Dedifferentiated amniotic fluid mesenchymal stem cell (primary cell): ENCODE results near the gene CAMTA1.
"Not testable (repeated sequence)": the region's sequence is repeated elsewhere in the genome, so short reads cannot be mapped to it uniquely, and the experiment has no call there.

Source experiments
- DNase-seq: peaks from one replicate; pipeline ENCODE4 v3.0.0-alpha.2; 2016; ENCODE audit errors: extremely low spot score

CAMTA1 gene

GRCh38 chr1:7149080-7149838 is 364.0 kb downstream of the CAMTA1 start:
- DNase-seq: no peak

- DNase-seq: no peak
These were observed 365.5 kb downstream of the CAMTA1 start for GRCh38 chr1:7150724-7151280.

- no peak for DNase-seq
These were observed 366.7 kb downstream of the CAMTA1 start for GRCh38 chr1:7151978-7152377.

- DNase-seq: no peak
These were observed 367.4 kb downstream of the CAMTA1 start for GRCh38 chr1:7152655-7153054.

GRCh38 chr1:7153464-7153863 is 368.2 kb downstream of the CAMTA1 start:
- DNase-seq: no peak

- no peak for DNase-seq
These were observed 374.0 kb downstream of the CAMTA1 start for GRCh38 chr1:7159116-7159781.

GRCh38 chr1:7168554-7168953 is 383.3 kb downstream of the CAMTA1 start:
- DNase-seq: not testable (repeated sequence)

- no peak for DNase-seq
These were observed 385.9 kb downstream of the CAMTA1 start for GRCh38 chr1:7171168-7171567.

- no peak for DNase-seq
These were observed 386.3 kb downstream of the CAMTA1 start for GRCh38 chr1:7171574-7171973.

GRCh38 chr1:7172804-7173203 is 387.6 kb downstream of the CAMTA1 start:
- no peak for DNase-seq

- DNase-seq: no peak
These were observed 389.3 kb downstream of the CAMTA1 start for GRCh38 chr1:7174561-7174960.

GRCh38 chr1:7174980-7175906 is 390.0 kb downstream of the CAMTA1 start:
- DNase-seq: no peak

- DNase-seq: no peak
These were observed 391.8 kb downstream of the CAMTA1 start for GRCh38 chr1:7177021-7177420.

- DNase-seq: no peak
These were observed 392.3 kb downstream of the CAMTA1 start for GRCh38 chr1:7177438-7178146.

GRCh38 chr1:7178336-7178735 is 393.1 kb downstream of the CAMTA1 start:
- DNase-seq: no peak

- DNase-seq: no peak
These were observed 393.5 kb downstream of the CAMTA1 start for GRCh38 chr1:7178741-7179140.

GRCh38 chr1:7185721-7186120 is 400.5 kb downstream of the CAMTA1 start:
- no peak for DNase-seq

GRCh38 chr1:7186382-7187111 is 401.3 kb downstream of the CAMTA1 start:
- no peak for DNase-seq

- no peak for DNase-seq
These were observed 401.8 kb downstream of the CAMTA1 start for GRCh38 chr1:7187112-7187493.

GRCh38 chr1:7190261-7190660 is 405.0 kb downstream of the CAMTA1 start:
- DNase-seq: no peak

- DNase-seq: no peak
These were observed 407.2 kb downstream of the CAMTA1 start for GRCh38 chr1:7192453-7192852.
